ENCODE results near the gene PRKACA.

GRCh38 chr19:14149509-14149994 lies 32.0 kb upstream of the PRKACA start:
- no peak for TF ChIP-seq CTCF (conservative IDR thresholded peaks at IDR 0.05; ENCODE audit: low read length)
- TF ChIP-seq EZH2phosphoT487 (IDR thresholded peaks at IDR 0.05; ENCODE audit: borderline replicate concordance, low read depth, low read length) = no peak

All from OCI-LY7 (cell line).